Caco-2 (cell line): ENCODE results near the gene FUT8. TPM values are rescaled to one million over a fixed set of nuclear protein-coding genes. Genes with fewer than 3 reads are reported as not detected.

Source experiments
- BruUV-seq: library from RNA; stranded (reverse); fragments of 400-500 nt; replicated peaks from 2 replicates; lab custom pipeline; 2021; lab: Mats Ljungman, UMichigan
- CTCF ChIA-PET: fragments of 300-600 bp; sonication (Branson Sonifier 250); formaldehyde crosslinking; loops from one replicate; lab custom pipeline; 2022; ENCODE audit warnings: antibody characterized with exemption; lab: Charles Lee
- POLR2A ChIA-PET: fragments of 300-600 bp; sonication (Branson Sonifier 250); formaldehyde crosslinking; loops from one replicate; lab custom pipeline; 2022; ENCODE audit warnings: antibody characterized with exemption; lab: Charles Lee
- DNase-seq, 2 experiments: peaks; one replicate each; pipeline versions ENCODE4 v3.0.0 to v3.0.0-alpha.2; 2020 to 2022
- H3K27me3 ChIP-seq: replicated peaks from 2 replicates; pipeline ENCODE4 v1.6.0; 2011; ENCODE audit warnings: low read length; ENCODE audit not compliant: control insufficient read depth, insufficient read depth
- H3K36me3 ChIP-seq: 2 replicates; pipeline ENCODE4 v1.5.1; 2011; ENCODE audit warnings: low read length; ENCODE audit not compliant: control insufficient read depth, insufficient read depth
- H3K4me1 ChIP-seq: fragments of 250-450 bp; sonication (Bioruptor Pico); 2 replicates; pipeline ENCODE4 v1.5.1; 2020; ENCODE audit warnings: mild to moderate bottlenecking
- H3K4me3 ChIP-seq: 2 replicates; pipeline ENCODE4 v1.5.1; 2011; ENCODE audit warnings: low read depth, mild to moderate bottlenecking, control low read depth, low read length
- H3K9me3 ChIP-seq: fragments of 250-450 bp; sonication (Bioruptor Pico); 2 replicates; pipeline ENCODE4 v1.5.1; 2020; ENCODE audit warnings: mild to moderate bottlenecking, moderate library complexity
- H3K27ac Mint-ChIP-seq: one replicate; pipeline ENCODE4 v1.8.0; 2022; ENCODE audit warnings: mixed read lengths; ENCODE audit not compliant: unreplicated experiment
- H3K27me3 Mint-ChIP-seq: one replicate; pipeline ENCODE4 v1.8.0; 2022; ENCODE audit warnings: mixed read lengths; ENCODE audit not compliant: insufficient read depth, unreplicated experiment
- H3K36me3 Mint-ChIP-seq: one replicate; pipeline ENCODE4 v1.8.0; 2022; ENCODE audit warnings: mild to moderate bottlenecking, mixed read lengths; ENCODE audit not compliant: insufficient read depth, unreplicated experiment
- H3K4me1 Mint-ChIP-seq: one replicate; pipeline ENCODE4 v1.8.0; 2022; ENCODE audit warnings: low read depth, mixed read lengths; ENCODE audit not compliant: unreplicated experiment
- H3K4me3 Mint-ChIP-seq: one replicate; pipeline ENCODE4 v1.8.0; 2022; ENCODE audit warnings: mild to moderate bottlenecking, moderate library complexity, mixed read lengths; ENCODE audit not compliant: unreplicated experiment
- H3K9me3 Mint-ChIP-seq: one replicate; pipeline ENCODE4 v1.8.0; 2022; ENCODE audit warnings: mixed read lengths; ENCODE audit not compliant: unreplicated experiment
- intact Hi-C: fragments of 100-400 bp; cut with micrococcal nuclease; formaldehyde crosslinking; loops from one replicate; pipeline ENCODE4 v1.10.0; 2022; ENCODE audit not compliant: unreplicated experiment
- total RNA-seq: library from RNA; stranded (reverse); gene quantifications from 2 replicates; pipeline ENCODE4 v1.2.3, GENCODE V29; 2022
- TF ChIP-seq, protein P1 (sequence below), 2 experiments: fragments of 200-600 bp in 1 of 2; IDR thresholded peaks; 1 replicate in 1 of 2; 2 replicates in 1 of 2; pipeline versions ENCODE4 v1.5.1 to v1.8.0; 2011 to 2022; ENCODE audit warnings: antibody characterized with exemption in 1 of 2, control low read depth in 1 of 2, inconsistent platforms in 1 of 2, low read depth in 1 of 2, low read length in 1 of 2, mild to moderate bottlenecking in 1 of 2, moderate library complexity in 1 of 2; ENCODE audit not compliant: insufficient read depth in 1 of 2, severe bottlenecking in 1 of 2, unreplicated experiment in 1 of 2

The FUT8 gene
- total RNA-seq, 1 experiment from 2014 or later, result 67.1 TPM

GRCh38 chr14:65433157-65433556 lies 20.6 kb downstream of the FUT8 start:
- ChIA-PET CTCF (no interaction called here), POLR2A (no interaction called here)
- BruUV-seq, result no TSS peak
- peaks cover 2% of the 10 kb centered on the region for H3K36me3 Mint-ChIP-seq
- no peak overlapping the region for H3K27ac Mint-ChIP-seq
- H3K4me1 Mint-ChIP-seq, result peaks cover 29% of the 10 kb centered on the region
- H3K4me1 ChIP-seq, result peaks cover 10% of the 10 kb centered on the region; the same call in 1 of the 2 replicates
- H3K9me3 Mint-ChIP-seq, result no peaks in the 10 kb centered on the region
- intact Hi-C loops, result no loop called here
- no peak overlapping the region for H3K4me3 ChIP-seq
- DNase-seq, result no peak
- 0 out of 2 replicates have a peak, but pooled peaks cover 3% of the 10 kb centered on the region for H3K9me3 ChIP-seq
- no peaks in the 10 kb centered on the region for H3K27me3 ChIP-seq
- H3K36me3 ChIP-seq, result no peaks in the 10 kb centered on the region; the same call in 1 of the 2 replicates
- H3K4me3 Mint-ChIP-seq, result no peak overlapping the region
- TF ChIP-seq, protein P1, sequence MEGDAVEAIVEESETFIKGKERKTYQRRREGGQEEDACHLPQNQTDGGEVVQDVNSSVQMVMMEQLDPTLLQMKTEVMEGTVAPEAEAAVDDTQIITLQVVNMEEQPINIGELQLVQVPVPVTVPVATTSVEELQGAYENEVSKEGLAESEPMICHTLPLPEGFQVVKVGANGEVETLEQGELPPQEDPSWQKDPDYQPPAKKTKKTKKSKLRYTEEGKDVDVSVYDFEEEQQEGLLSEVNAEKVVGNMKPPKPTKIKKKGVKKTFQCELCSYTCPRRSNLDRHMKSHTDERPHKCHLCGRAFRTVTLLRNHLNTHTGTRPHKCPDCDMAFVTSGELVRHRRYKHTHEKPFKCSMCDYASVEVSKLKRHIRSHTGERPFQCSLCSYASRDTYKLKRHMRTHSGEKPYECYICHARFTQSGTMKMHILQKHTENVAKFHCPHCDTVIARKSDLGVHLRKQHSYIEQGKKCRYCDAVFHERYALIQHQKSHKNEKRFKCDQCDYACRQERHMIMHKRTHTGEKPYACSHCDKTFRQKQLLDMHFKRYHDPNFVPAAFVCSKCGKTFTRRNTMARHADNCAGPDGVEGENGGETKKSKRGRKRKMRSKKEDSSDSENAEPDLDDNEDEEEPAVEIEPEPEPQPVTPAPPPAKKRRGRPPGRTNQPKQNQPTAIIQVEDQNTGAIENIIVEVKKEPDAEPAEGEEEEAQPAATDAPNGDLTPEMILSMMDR (IDR thresholded peaks at IDR 0.05; ENCODE audit: insufficient read depth in 1 of 2, low read depth in 1 of 2, low read length in 1 of 2, severe bottlenecking in 1 of 2, unreplicated experiment in 1 of 2), result no peak
- H3K27me3 Mint-ChIP-seq, result no peaks in the 10 kb centered on the region

DNA sequence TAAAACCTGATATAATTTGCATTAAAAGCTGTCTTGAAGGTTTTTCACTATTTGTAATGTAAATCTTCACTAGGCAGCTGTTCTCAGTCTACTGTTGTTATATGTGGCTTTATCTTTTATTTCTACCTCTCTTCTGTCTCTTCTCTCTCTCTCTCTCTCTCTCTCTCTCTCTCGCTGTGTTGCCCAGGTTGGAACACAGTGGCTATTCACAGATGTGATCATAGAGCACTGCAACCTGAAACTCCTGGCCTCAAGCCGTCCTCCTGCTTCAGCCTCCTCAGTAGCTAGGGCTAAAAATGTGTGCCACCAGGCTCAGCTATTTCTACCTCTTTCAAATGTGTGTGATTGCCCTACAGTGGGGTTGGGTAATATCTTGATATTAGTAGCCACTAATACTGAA lies 21.1 kb downstream of the FUT8 start:
- ChIA-PET POLR2A (no interaction called here), CTCF (no interaction called here)
- no peaks in the 10 kb centered on the region for H3K9me3 Mint-ChIP-seq

DNA sequence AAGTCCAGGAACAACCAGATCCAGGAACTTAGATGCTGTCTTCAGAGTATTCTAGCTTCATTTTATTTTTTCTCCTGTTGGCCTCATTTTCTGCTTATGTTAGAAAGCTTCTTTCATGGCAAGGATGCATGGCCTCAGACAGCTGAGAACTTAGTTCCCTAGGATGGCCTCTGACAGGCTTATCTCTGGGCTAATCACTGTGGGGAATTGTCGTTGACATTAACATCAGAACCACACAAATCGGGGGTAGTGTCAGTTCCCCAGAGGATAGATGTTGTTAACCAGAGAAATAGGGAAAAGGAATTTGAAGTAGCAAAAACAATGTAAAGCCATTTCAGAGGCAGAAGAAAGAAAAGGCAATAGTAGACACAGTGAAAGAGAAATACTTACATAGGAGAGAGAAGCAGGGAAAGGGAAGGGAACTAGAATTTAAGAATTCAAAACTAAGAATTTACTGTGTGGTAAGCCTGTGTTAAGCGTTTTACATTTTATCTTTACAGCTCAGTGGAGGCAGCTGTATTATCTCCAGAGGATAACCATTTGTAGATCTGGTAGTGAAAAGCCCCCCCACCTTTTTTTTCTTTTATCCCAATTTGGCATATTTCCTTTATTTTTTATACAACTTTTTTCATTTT lies 21.8 kb downstream of the FUT8 start:
- CTCF ChIA-PET, result no interaction called here
- TF ChIP-seq, protein P1 (IDR thresholded peaks at IDR 0.05; ENCODE audit: insufficient read depth in 1 of 2, low read depth in 1 of 2, low read length in 1 of 2, severe bottlenecking in 1 of 2, unreplicated experiment in 1 of 2), result no peak
- Mint-ChIP-seq H3K4me3 (no peak overlapping the region), H3K27me3 (no peaks in the 10 kb centered on the region), H3K27ac (no peak overlapping the region), H3K4me1 (peaks cover 40% of the 10 kb centered on the region), H3K9me3 (no peaks in the 10 kb centered on the region), H3K36me3 (no peaks in the 10 kb centered on the region)
- intact Hi-C loops, result no loop called here
- peaks cover 22% of the 10 kb centered on the region for H3K4me1 ChIP-seq
- H3K36me3 ChIP-seq, result no peaks in the 10 kb centered on the region; the same call in 1 of the 2 replicates
- POLR2A ChIA-PET, result no interaction called here
- no peak overlapping the region for H3K4me3 ChIP-seq
- DNase-seq, result no peak
- no peaks in the 10 kb centered on the region for H3K27me3 ChIP-seq
- no TSS peak for BruUV-seq
- 0 out of 2 replicates have a peak, but pooled peaks cover 3% of the 10 kb centered on the region for H3K9me3 ChIP-seq

More for the DNA sequence above, 21.1 kb downstream of the FUT8 start:
- Mint-ChIP-seq H3K4me1 (peaks cover 34% of the 10 kb centered on the region), H3K4me3 (no peak overlapping the region), H3K27me3 (no peaks in the 10 kb centered on the region), H3K36me3 (no peaks in the 10 kb centered on the region), H3K27ac (no peak overlapping the region)
- Histone ChIP-seq H3K36me3 (no peaks in the 10 kb centered on the region; the same call in 1 of the 2 replicates), H3K9me3 (0 out of 2 replicates have a peak, but pooled peaks cover 3% of the 10 kb centered on the region), H3K27me3 (no peaks in the 10 kb centered on the region), H3K4me1 (peaks cover 15% of the 10 kb centered on the region), H3K4me3 (no peak overlapping the region)
- DNase-seq, result no peak
- intact Hi-C loops, result no loop called here
- no TSS peak for BruUV-seq
- TF ChIP-seq, protein P1 (IDR thresholded peaks at IDR 0.05; ENCODE audit: insufficient read depth in 1 of 2, low read depth in 1 of 2, low read length in 1 of 2, severe bottlenecking in 1 of 2, unreplicated experiment in 1 of 2), result no peak
